GDM1 (cell line): ENCODE measurements around the gene ACTR3C.
"Not testable (repeated sequence)": the region's sequence is repeated elsewhere in the genome, so short reads cannot be mapped to it uniquely, and the experiment has no call there.

Source experiments
- DNase-seq: peaks from one replicate; lab custom pipeline; 2025; lab: John Stamatoyannopoulos, UW

ACTR3C gene

DNA sequence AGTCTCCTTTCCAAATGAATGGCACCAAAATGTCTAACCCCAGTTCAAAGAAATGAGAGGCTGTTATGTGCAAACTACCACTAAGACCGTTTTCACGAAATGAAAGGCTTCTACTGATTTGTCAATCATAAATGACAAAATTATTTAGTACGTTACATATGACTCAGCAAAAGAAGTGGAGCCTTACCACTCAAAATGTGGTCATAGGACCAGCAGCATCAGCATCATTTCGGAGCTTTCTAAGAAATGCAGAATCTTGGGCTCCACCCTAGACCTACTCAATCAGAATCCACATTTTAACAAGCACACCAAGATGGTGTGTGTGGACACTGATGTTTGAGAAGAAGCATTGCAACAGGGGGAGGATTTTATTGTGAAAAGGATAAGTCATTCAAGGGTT is 120.5 kb downstream of the ACTR3C start:
- not testable (repeated sequence) for DNase-seq
